ENCODE data around the gene NFU1.
"Not testable (repeated sequence)": the region's sequence is repeated elsewhere in the genome, so short reads cannot be mapped to it uniquely, and the experiment has no call there.

NFU1 gene

DNA sequence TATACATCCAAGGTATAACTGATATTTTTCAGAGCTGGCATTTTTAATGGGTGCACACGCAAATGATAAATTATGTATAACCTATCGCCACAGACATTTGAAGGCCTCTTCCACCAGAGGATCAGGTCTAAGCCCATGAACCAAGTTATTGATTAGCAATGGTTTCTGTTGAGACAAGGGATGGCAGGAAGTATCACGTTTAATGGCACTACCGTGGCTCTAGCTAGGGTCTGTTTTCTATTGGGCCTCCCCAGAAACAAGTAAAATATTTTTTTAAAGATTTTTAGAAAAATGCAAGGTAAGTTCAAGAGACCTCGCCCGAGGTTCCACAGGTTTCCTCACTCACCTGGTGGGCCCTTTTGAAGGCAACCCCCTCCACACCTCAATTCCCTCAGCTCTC, 50.9 kb downstream of the NFU1 start:
- DNase-seq = no peak

DNA sequence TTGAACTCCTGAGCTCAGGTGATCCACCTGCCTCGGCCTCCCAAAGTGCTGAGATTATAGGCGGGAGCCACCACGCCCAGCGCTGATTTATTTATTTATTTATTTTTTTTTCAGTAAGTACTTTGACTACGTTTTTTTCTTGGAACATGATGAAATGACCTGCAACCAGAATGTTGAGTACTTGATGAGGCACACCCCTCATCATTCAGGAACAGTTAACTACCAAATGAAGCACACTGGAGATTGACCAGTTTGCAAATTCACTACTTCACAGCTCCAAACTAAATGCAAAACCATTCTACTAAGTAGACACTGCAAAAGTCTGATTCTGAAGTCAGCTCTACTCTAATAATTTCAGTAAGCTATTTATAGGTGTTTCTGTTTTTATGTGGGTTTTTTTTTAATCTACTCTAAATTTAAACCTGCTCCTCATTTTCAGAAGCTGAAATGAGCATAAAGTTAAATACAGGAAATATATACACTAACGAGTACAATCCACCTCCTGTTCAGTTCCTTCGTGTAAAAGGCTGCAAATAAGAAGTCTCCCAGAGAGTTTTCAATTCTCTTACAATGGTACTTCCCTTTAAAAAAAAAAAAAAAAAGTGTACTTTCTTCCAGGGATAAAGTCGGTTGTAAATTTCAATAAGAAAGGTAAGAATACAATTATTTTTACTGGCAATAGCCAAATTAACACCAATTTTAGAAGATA, 51.6 kb downstream of the NFU1 start:
- no peak for DNase-seq

DNA sequence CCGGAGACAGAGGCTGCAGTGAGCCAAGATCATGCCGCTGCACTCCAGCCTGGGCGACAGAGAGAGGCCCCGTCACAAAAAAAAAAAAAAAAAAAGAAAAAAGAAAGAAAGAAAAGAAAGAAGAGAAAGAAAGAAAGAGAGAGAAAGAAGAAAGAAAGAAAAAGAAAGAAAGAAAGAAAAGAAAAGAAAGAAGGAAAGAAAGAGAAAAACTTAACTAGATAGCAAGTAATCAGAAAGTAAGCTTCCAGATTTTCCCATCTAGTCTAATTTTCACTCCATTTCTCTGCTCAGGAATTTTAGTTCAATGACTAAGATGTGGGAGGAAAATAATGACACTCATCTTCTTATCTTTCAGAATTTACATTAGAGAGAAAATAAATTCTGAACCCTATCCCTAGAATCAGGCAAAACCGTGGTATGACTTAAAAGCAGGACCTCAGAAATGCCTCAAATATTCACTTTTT, 52.6 kb downstream of the NFU1 start:
- no peak for DNase-seq

DNA sequence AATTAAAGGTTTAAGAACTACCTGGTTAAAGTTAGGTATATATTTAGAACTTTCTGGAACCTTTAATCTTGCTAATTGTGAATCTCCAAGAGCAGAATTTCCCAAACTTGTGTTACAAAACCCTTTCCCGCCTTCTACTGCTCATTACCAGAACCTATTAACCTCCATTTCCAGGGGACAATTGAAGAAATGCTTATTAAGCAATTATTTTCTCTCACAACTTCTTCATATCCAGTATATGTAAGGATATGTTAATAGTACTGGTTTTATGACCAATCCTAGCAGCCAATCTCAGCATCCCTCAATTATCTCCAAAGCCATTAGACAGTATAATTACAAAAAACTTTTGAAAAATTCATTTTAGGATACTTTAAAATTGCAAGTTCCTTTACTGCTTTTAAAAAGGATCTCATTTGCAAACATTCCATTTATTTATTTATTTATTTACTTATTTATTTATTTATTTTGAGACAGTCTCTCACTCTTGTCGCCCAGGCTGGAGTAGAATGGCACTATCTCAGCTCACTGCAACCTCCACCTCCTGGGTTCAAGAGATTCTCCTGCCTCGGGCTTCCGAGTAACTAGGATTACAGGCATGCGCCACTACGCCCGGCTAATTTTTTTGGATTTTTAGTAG, 53.9 kb downstream of the NFU1 start:
- no peak for DNase-seq

DNA sequence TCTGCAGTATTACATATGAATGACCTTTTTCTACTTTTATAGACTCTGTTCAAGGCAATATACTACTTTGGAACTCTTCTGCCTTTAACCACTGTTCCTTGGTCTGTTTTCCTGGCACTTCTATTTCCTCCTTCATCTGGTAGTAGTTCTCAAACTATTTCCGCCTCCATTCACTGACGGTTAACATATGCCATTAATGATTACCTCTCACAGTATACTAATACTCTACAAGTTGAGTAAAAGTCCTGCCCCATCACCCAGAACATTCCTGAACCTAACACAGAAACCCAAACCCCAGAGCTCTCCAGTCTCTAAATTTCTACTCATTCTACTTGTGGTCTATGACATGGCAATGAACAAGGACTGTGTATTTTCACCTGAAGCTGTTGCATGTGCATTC, 54.7 kb downstream of the NFU1 start:
- no peak for DNase-seq

DNA sequence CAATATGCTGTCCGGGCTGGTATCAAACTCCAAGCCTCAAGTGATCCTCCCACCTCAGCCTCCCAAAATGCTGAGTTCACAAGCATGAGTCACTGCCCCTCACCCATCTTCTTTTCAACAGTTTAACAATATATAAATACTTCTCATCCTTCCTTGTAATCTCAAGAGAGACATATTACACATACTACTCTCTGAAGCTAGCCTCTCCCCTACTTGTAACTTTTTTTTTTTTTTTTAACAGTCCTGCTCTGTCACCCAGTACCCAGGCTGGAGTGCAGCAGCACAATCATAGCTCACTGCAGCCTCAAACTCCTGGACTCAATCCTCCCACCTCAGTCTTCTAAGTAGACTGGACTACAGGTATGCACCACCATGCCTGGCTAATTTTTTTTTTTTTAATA, 55.9 kb downstream of the NFU1 start:
- no peak for DNase-seq

DNA sequence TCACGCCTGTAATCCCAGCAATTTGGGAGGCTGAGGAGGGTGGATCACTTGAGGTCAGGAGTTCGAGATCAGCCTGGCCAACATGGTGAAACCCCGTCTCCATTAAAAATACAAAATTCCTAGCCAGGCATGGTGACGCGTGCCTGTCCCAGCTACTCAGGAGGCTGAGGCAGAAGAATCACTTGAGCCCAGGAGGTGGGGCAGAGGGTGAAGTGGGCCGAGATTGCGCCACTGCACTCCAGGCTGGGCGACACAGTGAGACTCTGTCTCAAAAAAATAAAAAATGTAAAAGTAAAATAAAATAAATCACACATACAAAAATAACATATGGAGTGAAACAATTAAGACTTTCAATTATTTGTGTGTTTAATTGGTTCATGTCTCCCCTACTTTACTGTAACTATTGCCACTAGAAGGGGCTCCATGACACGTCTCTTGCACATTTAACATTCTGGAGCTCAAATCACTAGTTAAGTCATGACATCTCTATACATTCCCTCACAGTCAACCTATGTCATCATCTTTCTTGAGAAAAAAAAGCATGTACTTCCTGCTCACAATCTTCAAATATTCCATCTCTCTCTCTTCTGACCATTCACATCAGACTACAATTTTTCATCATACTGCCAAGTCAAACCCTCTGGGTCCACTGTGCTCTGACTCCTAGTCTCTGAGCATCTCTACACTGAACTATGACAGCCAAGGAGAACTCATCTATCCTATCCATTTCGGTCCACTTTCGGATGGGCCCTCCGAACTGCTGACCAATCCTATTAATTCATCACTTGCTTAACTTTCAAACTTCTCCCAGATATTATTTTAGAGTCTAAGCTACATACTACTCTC, 56.9 kb downstream of the NFU1 start:
- DNase-seq = no peak

DNA sequence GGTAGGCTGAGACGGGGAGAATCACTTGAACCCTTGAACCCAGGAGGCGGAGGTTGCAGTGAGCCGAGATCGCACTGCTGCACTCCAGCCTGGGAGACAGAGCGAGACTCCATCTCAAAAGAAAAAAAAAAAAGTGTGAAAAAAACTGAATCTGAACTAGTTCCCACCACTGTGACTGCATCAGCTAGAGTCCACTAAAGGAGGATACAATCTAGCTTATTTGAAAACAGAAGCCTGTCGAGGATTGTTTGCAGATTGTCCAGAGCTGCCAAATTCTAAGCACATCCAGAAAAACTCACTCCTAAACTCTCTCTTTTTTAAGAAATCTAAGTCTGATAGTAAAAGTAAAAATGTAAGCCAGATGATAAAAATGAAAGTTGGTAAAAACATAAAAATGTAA, 60.8 kb downstream of the NFU1 start:
- DNase-seq = no peak

DNA sequence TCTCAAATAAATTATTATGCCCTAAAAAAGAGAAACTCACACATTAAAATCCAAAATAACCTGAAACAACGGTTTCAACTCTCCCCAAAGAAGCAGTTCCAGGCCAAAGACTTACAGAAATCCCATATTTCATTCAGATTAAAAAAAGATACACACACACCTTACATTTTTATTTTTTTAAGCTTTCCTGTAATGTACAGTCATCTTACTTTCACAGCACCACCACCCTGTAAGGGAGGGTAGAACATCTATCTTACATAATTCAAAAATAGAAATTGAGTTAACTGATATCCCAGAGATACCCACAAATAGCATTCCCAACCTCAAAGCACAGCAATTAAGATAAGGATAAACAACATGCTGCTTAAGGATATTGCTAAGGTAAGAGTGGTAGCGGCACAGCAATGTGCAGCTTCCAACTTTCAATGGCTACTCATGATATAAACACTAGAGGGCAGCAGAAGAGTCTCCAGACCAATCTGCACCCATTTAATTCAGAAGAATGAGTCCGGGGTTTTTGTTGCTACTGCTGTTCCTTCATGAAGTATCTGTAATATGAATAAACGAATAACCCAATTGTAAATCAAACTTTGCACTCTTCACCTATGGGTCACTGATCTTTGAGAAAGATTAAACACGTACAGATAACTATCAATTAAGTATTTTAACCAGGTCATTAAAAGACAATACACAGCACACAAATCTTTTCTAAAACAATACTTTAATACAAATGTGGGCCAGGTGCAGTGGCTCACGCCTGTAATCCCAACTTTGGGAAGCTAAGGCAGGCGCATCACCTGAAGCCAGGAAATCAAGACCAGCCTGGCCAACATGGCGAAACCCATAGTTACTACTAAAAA, 61.5 kb downstream of the NFU1 start:
- peak; percentile 40 for DNase-seq

DNA sequence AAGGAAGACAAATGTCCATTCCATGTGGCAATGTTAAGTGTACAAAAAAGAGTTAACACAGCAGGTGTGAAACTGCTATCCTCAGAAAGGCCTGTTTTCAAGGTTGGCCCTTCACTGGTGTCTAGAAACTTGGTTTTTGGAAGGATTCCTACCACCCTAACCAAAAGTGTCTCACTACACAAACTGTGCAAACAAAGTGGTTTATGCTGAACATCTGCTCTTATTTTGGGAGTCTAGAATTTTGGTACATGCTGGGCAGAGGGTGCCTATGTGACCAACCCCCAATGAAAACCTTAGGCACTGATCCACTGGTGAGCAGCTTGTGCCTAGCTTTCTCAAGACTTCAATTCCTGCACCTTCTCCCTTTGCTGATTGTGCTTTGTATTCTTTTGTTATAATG, 64.5 kb downstream of the NFU1 start:
- no peak for DNase-seq

DNA sequence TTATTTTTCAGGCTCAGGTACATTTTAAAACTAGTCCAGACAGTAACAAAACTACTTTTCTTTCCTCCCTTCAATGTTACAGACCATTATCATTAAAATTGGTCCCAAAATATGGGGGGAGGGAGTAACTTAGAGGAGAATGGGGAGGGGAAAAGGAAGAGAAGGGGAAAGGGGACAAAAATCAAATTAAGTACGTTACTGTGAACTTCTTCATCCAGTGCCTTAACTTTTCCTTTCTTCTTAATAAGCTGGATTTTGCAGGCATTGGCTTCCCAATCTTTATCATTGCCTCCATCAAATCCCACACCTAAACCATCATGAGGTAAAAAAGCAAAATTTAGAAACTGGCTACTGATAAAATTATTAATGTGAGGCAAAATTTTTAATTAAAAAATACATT, 67.4 kb downstream of the NFU1 start:
- DNase-seq = no peak

DNA sequence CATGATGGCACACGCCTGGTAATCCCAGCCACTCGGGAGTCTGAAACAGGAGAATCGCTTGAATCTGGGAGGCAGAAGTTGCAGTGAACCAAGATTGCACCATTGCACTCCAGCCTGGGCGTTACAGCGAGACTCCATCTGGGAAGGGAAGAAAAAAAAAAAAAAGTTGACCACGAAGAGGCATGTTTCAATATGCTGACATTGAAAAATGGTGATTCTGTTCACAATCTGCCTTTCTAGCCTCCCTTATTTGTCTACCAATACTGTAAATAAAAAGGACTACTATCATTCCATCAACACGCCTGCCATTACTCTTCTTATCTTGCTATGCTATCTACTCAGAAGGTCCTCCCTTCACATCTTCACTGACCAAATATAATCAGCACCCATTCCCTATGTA, 68.6 kb downstream of the NFU1 start:
- no peak for DNase-seq

DNA sequence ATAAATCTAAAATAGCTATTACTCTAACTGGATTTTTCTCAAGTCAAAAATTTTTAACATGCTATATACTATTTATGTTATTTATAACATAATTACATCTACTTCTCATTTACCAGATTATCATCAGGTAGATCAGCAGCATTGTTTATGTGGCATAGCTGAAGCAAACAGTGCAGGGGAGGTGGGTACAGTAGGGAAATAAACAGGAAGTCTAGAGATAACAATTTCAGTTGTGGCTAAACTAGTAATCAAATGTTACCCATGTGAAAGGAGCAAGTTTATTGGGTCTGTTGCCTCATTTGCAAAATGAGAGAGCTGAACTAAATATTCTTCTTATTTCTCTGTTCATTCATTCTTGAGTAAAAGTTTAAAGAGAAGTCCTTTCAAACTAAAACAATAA, 77.9 kb downstream of the NFU1 start:
- DNase-seq = no peak

DNA sequence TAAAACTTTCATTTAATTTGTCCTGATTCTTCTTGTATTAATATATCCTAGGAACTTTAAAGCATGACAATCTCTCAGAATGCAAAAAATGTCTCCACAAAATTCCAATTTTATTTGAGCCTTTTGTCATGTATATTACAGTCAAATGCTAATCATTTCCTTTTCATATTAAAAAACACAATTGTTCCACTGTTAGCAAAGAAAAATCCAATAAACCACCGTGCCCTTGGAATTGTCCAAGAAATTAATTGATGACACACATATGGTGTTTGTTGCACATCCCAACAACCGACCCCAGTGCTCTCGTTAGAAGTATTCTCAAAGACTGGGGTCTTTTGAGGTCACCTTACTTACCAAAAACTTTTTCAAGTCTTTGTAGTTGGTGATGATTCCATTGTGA, 78.3 kb downstream of the NFU1 start:
- DNase-seq = no peak

DNA sequence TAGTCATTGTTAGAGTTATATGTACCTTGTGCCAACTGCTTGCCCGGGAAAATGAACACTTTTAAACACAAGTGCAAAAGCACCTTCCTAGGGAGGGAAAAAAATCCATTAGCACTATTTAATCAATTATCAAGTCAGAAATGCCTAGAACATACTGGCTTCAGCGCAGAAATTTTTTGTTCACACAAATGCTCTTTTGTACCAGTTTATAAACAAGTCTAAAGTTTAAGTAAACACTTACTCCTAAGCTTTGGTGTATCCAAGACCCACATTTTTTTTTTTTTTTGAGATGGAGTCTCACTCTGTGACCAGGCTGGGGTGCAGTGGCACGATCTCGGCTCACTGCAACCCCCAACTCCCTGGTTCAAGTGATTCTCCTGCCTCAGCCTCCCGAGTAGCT, 80.8 kb downstream of the NFU1 start:
- no peak for DNase-seq

DNA sequence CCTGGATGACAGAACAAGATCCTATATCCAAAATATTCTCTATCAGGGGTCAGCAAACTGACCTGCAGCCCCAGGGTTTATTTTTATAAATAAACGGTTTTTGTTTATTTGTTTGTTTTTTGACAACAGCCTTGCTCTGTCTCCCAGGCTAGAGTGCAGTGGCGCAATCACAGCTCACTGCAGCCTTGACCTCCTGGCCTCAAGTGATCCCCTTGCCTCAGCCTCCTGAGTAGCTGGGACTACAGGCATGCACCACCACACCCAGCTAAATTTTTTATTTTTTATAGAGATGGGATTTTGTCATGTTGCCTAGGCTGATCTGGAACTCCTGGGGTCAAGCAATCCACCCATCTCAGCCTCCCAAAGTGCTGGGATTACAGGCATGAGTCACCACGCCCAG, 82.3 kb downstream of the NFU1 start:
- not testable (repeated sequence) for DNase-seq

DNA sequence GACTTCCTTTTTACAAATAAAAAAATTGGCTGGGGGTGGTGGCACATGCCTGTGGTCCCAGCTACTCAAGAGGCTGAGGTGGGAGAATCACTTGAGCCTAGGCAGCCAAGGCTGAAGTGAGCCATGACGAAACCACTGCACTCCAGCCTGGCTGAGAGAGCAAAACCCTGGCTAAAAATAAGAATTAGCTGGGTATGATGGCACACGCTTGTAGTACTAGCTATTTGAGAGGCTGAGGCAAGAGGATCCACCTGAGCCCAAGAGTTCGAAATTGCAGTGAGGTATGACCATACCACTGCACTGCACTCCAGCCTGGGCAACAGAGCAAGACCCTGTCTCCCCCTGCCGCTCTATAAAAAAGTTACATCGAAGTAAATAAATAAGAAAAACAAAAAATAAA, 83.9 kb downstream of the NFU1 start:
- no peak for DNase-seq

DNA sequence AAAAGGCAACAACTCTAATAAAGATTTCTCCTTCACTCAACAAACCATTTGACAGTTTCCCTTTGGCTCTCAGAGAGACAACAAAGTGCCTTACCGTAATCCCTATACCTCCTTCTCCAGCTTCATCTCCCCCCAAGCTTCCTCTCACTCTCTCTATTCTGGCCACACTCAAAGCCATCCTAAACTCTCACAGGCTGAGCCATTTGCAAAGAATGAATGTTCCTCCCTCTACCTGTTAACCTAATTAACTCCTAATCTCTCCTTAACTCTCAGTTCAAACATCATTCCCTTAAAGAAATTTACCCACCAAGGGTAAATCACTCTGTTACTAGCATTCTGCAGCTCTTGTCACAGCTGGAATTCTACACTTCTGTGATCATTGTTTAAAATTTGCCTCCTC, 88.5 kb downstream of the NFU1 start:
- DNase-seq = no peak
